ENCODE data around the gene MYO1D.

GRCh38 chr17:32901743-32902142 lies 24.8 kb upstream of the MYO1D start:
- TF ChIP-seq POLR2A (IDR thresholded peaks at IDR 0.05) (no peak), EP300 (IDR thresholded peaks at IDR 0.05) (no peak), POLR2AphosphoS5 (IDR thresholded peaks at IDR 0.05) (no peak)
- TF ChIP-seq, protein P1, sequence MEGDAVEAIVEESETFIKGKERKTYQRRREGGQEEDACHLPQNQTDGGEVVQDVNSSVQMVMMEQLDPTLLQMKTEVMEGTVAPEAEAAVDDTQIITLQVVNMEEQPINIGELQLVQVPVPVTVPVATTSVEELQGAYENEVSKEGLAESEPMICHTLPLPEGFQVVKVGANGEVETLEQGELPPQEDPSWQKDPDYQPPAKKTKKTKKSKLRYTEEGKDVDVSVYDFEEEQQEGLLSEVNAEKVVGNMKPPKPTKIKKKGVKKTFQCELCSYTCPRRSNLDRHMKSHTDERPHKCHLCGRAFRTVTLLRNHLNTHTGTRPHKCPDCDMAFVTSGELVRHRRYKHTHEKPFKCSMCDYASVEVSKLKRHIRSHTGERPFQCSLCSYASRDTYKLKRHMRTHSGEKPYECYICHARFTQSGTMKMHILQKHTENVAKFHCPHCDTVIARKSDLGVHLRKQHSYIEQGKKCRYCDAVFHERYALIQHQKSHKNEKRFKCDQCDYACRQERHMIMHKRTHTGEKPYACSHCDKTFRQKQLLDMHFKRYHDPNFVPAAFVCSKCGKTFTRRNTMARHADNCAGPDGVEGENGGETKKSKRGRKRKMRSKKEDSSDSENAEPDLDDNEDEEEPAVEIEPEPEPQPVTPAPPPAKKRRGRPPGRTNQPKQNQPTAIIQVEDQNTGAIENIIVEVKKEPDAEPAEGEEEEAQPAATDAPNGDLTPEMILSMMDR (IDR thresholded peaks at IDR 0.05): no peak
